HL-60/S4 treated with retinoic acid at 250 ng/mL for 4 days and 3 days (cell line): ENCODE data around the gene ARIH2.

ENCODE experiments used
- in situ Hi-C: fragments of 300-500 bp; cut with MboI; formaldehyde crosslinking; loops from 2 replicates; pipeline ENCODE4 v1.7.0; 2022; ENCODE audit warnings: low sequenced_read_pairs

The ARIH2 gene

GRCh38 chr3:49034650-49035049 lies 116.0 kb downstream of the ARIH2 start:
- in situ Hi-C loops = no loop called here

GRCh38 chr3:49035281-49035680 lies 116.6 kb downstream of the ARIH2 start:
- in situ Hi-C loops = no loop called here
